EL (cell line): ENCODE data around the gene RAD54L2.
A peak's percentile ranks its signal among the peaks of the same experiment; 100 is the strongest.
"Not testable (repeated sequence)": the region's sequence is repeated elsewhere in the genome, so short reads cannot be mapped to it uniquely, and the experiment has no call there.

Experiments used
- DNase-seq: peaks from one replicate; pipeline ENCODE4 v3.0.0-alpha.2; 2016

Gene RAD54L2

DNA sequence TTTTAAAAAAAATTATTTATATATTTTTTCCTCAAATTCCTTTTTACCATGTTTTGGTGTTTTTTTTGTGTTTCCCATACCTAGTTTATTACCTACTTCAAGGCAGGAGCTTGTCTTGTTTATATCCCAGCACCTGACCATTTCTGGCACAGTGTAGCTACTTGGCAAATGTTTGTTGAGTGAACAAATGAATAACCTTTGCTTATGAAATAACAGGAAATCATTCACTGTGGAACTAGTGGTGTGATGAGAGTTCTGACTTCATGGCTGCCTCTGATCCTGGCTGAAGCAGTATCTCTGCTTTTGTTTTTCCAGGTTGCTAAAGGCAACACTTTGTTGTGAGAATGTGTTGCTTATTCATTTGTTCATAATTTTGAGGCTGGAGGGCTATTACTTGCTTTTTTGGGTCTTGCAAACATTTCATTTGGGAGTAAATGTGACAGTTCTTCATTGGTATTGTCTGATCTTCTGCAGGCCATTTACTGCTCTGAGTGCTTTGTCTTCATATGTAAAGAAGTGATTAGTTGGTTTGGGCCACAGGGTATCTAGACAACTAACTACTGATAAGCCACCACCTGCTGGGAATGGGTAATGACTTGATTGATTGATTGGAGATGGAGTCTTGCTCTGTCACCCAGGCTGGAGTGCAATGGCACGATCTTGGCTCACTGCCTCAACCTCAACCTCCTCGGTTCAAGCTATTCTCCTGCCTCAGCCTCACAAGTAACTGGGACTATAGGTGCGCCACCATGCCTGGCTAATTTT is 5.7 kb downstream of the RAD54L2 start:
- DNase-seq: no peak

DNA sequence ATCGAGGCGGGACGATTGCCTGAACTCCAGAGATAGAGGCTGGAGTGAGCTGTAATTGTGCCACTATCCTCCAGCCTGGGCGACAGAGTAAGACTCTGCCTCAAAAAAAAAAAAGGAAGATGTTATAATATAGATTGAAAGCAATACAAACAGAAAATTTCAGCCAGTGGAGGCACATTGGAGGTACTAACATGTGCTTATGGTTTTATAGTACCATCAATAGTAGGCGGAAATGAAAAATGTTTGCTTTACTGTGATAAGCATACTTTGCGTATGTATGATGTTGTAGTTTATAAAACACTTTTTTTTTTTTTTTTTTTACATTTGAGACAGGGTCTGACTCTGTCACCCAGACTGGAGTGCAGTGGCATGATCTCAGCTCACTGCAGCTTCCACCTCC is 8.8 kb downstream of the RAD54L2 start:
- no peak for DNase-seq

- no peak for DNase-seq
Observed at GRCh38 chr3:51549311-51549710, 10.8 kb downstream of the RAD54L2 start.

GRCh38 chr3:51550080-51550819 is 11.7 kb downstream of the RAD54L2 start:
- no peak for DNase-seq

DNA sequence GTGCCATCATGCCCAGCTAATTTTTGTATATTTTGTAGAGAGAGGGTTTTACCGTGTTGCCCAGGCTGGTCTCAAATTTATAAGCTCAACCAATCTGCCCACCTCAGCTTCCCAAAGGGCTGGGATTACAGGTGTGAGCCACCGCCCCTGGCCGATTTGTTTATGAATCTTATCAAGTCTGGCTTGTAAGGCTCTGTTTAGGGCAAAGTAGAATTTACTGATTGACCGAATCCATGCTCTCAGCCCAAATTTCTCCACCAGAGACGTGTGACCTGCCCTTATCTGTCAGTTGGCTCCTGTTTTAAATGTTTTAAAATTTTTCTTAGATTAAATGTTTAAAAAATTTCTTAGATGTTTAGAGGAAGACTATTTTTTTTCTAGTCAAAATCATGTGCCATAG is 19.5 kb downstream of the RAD54L2 start:
- DNase-seq: no peak

- DNase-seq: peak; percentile 69
Observed at GRCh38 chr3:51559411-51559888, 20.9 kb downstream of the RAD54L2 start.

DNA sequence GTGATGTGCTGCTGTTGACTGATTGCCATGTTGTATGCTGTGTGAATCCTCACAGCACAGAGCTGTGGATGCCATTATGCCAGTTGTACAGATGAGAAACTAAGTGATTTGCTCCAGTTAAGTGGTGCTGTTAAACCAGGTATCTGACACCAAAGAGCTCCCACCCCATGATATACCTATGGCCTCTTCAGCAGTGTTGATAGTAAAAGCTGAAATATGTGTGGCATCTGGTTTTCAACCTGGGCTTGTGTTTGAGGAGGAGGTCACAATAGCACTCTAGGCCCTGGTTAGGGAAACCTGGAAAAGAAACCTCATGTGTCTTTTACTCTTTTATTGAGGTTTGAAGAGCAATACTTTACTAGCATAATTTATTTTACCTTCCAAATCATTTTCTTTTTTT is 21.4 kb downstream of the RAD54L2 start:
- DNase-seq: no peak

- not testable (repeated sequence) for DNase-seq
Observed at GRCh38 chr3:51562403-51562802, 23.9 kb downstream of the RAD54L2 start.

DNA sequence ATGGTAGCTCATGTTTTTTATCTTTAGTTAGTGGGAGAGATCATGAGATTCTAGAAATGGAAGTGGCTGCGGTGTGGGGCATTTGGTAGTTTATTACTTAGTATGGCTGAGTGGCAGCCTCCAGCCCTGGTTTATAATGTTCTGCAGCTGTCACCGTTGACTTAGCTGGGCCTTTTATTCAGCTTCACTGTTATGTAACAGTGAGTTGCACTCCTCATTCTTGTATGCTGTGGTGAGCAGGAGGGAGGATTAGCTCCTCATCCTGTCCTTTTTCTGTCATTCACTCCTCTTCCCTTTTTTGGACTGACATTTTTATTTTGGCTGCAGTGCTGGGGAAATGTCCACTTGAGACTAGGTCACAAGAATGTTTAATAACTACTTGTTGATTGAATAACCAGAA is 29.5 kb downstream of the RAD54L2 start:
- no peak for DNase-seq

GRCh38 chr3:51568996-51569395 is 30.5 kb downstream of the RAD54L2 start:
- DNase-seq: no peak

DNA sequence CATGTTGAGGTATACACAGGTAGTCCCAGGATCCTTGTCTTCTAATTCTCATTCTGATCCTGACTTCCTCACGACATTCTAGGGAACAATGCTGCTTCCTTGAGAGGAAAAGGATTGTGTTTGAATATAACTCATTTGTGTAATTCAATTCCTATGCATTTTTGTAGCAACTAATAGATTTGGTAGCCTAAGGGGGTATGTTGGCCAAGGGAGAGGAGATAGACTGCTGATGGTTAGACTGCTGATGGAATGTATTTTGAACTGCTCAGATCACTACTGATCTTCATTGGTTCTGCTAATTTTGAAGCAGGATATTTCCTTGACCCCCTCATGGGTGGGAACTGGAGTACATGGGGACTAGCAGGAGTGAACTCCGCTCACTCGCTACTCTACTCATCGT is 39.7 kb downstream of the RAD54L2 start:
- DNase-seq: no peak

DNA sequence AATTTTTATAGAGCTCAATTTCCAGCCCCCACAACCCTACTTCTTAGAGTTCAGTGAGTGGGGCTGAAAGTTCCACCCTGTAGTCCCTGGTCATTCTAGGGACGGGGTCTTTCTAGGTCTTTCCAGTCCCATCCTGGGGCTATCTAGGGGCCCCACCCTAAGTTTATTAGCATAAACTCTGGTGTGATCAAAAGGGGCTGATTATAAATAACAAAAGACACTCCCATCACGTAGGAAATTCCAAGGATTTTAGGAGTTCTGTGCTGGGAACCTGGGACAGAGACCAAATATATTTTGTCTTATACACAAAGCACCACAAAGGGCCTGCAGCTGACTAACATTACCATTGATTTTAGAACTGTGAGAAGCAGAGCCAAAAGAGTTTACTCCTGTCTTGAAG is 41.9 kb downstream of the RAD54L2 start:
- no peak for DNase-seq

DNA sequence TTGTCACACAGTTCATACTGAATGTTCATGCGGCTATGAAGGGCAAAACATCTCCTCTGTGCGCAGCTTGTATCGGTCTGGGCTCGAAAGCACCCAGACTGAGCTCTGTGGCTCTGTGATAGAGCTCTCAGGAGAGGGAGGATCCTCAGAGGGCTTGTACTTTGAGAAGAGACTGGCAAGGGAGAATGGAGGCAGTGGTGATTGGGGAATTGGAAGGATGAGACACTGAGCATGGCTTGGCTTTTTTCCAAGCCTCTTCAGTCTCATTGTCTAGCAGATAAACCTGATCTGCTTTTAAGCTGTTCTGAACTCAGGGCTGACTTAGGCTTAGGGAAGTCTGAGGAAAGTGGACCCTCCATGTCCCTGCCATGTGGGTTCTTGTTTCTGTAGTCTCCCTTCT is 43.0 kb downstream of the RAD54L2 start:
- DNase-seq: peak; percentile 23

DNA sequence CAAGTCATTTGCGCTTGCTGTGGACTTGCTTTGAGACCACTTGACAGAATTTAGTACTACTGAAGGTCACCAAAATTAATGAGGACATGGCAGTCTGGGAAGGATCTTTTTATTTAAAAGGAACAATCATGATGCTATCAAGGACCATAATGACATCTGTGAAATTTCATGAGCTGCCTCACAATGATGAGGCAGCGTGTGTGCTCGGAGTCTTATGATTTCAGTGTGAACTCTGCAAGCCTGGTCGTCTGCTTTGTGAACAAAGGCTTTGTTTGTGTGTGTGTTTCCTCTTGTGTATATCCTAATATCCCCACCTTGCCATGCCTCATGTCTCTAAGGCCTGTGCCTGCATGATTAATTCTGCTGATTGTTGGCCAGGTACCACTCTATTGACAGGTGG is 46.7 kb downstream of the RAD54L2 start:
- DNase-seq: no peak

DNA sequence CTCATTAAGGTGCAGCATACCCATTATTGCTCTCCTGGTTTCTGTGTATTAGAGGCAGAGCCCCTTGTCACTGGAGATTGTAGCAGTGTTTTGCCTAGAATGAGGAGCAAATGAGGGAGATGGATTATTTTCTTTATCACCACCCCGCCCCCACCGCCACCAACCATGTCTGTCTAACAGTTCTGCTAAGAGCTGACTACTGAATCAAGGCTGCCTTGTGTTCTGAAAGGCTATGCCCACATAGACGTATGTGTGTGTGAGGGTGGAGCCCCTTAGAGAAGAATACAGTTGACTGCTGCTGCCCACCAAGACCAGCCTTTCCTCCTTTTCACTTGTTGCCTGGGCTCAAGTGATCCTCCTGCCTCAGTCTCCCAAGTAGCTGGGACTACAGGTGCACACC is 47.4 kb downstream of the RAD54L2 start:
- DNase-seq: no peak
